Neural progenitor cell (in vitro differentiated cells): ENCODE data around the gene PERM1.

Experiments
- CTCF ChIP-seq: fragments of 200-600 bp; sonication (generic); IDR thresholded peaks from 2 replicates; pipeline ENCODE4 v1.5.1; 2017; ENCODE audit warnings: antibody characterized with exemption, mild to moderate bottlenecking
- EZH2 ChIP-seq: fragments of 200-600 bp; sonication (generic); IDR thresholded peaks from 2 replicates; pipeline ENCODE4 v1.6.1; 2017; ENCODE audit warnings: antibody characterized with exemption, mild to moderate bottlenecking, moderate library complexity

- TF ChIP-seq CTCF (no peak), EZH2 (no peak)
Observed at GRCh38 chr1:1000357-1001056, 18.6 kb upstream of the PERM1 start.
